ENCODE measurements around the gene VPS16. TPM values are rescaled to one million over a fixed set of nuclear protein-coding genes. Genes with fewer than 3 reads are reported as not detected.

The VPS16 gene
- total and polyA plus RNA-seq, 5 donors from 2014 or later: 30.6 to 53.9 (median 31.0) TPM

GRCh38 chr20:2797136-2797983, 43.2 kb upstream of the VPS16 start:
- DNase-seq (no peak), ATAC-seq (ENCODE audit: low read depth in 2 of 2) (no peak)
- Mint-ChIP-seq H3K36me3 (peaks cover 3% of the 10 kb centered on the region), H3K27ac (no peak overlapping the region), H3K4me1 (peaks cover 6 to 33% (median 13%) of the 10 kb centered on the region in 4 donors), H3K27me3 (peaks cover 54% of the 10 kb centered on the region), H3K9me3 (peaks cover 0 to 3% (median 0%) of the 10 kb centered on the region in 7 donors), H3K4me3 (peak overlapping the region in 1 of 4 donors; percentile 35)
- Histone ChIP-seq H3K27ac (ENCODE audit: insufficient read depth, low read length, poor library complexity, severe bottlenecking) (no peak overlapping the region), H3K36me3 (ENCODE audit: control insufficient read depth, insufficient read depth, low read length) (no peaks in the 10 kb centered on the region), H3K4me1 (ENCODE audit: control insufficient read depth, insufficient read depth, low read length, poor library complexity, severe bottlenecking) (peaks cover 14% of the 10 kb centered on the region), H3K4me3 (ENCODE audit: low read depth, low read length) (no peak overlapping the region), H3K27me3 (ENCODE audit: control insufficient read depth, insufficient read depth, low read length) (peaks cover 23% of the 10 kb centered on the region), H3K9me3 (ENCODE audit: control insufficient read depth in 2 of 2, low read length in 2 of 2) (no peaks in the 10 kb centered on the region)

- Histone ChIP-seq H3K27me3 (ENCODE audit: control insufficient read depth, insufficient read depth, low read length) (peaks cover 20% of the 10 kb centered on the region), H3K36me3 (ENCODE audit: control insufficient read depth, insufficient read depth, low read length) (no peaks in the 10 kb centered on the region), H3K4me3 (ENCODE audit: low read depth, low read length) (no peak overlapping the region), H3K27ac (ENCODE audit: insufficient read depth, low read length, poor library complexity, severe bottlenecking) (no peak overlapping the region), H3K9me3 (ENCODE audit: control insufficient read depth in 2 of 2, low read length in 2 of 2) (no peaks in the 10 kb centered on the region), H3K4me1 (ENCODE audit: control insufficient read depth, insufficient read depth, low read length, poor library complexity, severe bottlenecking) (peaks cover 14% of the 10 kb centered on the region)
- H3K27ac Mint-ChIP-seq: no peak overlapping the region
- peaks cover 6 to 35% (median 13%) of the 10 kb centered on the region in 4 donors for H3K4me1 Mint-ChIP-seq
- H3K9me3 Mint-ChIP-seq: peaks cover 0 to 3% (median 0%) of the 10 kb centered on the region in 7 donors
- DNase-seq (no peak), ATAC-seq (ENCODE audit: low read depth in 2 of 2) (no peak)
- peaks cover 62% of the 10 kb centered on the region for H3K27me3 Mint-ChIP-seq
- H3K4me3 Mint-ChIP-seq: peak overlapping the region in 1 of 4 donors; percentile 56
- peaks cover 3% of the 10 kb centered on the region for H3K36me3 Mint-ChIP-seq
Observed at GRCh38 chr20:2798095-2798805, 42.3 kb upstream of the VPS16 start.

- no peak for DNase-seq
- Histone ChIP-seq H3K4me1 (ENCODE audit: control insufficient read depth, insufficient read depth, low read length, poor library complexity, severe bottlenecking) (peaks cover 14% of the 10 kb centered on the region), H3K9me3 (ENCODE audit: control insufficient read depth in 2 of 2, low read length in 2 of 2) (no peaks in the 10 kb centered on the region), H3K36me3 (ENCODE audit: control insufficient read depth, insufficient read depth, low read length) (no peaks in the 10 kb centered on the region), H3K27me3 (ENCODE audit: control insufficient read depth, insufficient read depth, low read length) (peaks cover 21% of the 10 kb centered on the region), H3K4me3 (ENCODE audit: low read depth, low read length) (no peak overlapping the region), H3K27ac (ENCODE audit: insufficient read depth, low read length, poor library complexity, severe bottlenecking) (no peak overlapping the region)
- peak overlapping the region in 3 of 4 donors; percentile 11 to 62 (median 22) for H3K4me3 Mint-ChIP-seq
- peaks cover 6 to 35% (median 13%) of the 10 kb centered on the region in 4 donors for H3K4me1 Mint-ChIP-seq
- peaks cover 65% of the 10 kb centered on the region for H3K27me3 Mint-ChIP-seq
- H3K36me3 Mint-ChIP-seq: peaks cover 3% of the 10 kb centered on the region
- H3K9me3 Mint-ChIP-seq: peaks cover 0 to 3% (median 0%) of the 10 kb centered on the region in 7 donors
- no peak for ATAC-seq (ENCODE audit: low read depth in 2 of 2)
- no peak overlapping the region for H3K27ac Mint-ChIP-seq
Observed at GRCh38 chr20:2798814-2799213, 41.7 kb upstream of the VPS16 start.

GRCh38 chr20:2799271-2799670, 41.3 kb upstream of the VPS16 start:
- Histone ChIP-seq H3K4me3 (ENCODE audit: low read depth, low read length) (no peak overlapping the region), H3K9me3 (ENCODE audit: control insufficient read depth in 2 of 2, low read length in 2 of 2) (no peaks in the 10 kb centered on the region), H3K27ac (ENCODE audit: insufficient read depth, low read length, poor library complexity, severe bottlenecking) (no peak overlapping the region), H3K27me3 (ENCODE audit: control insufficient read depth, insufficient read depth, low read length) (peaks cover 21% of the 10 kb centered on the region), H3K4me1 (ENCODE audit: control insufficient read depth, insufficient read depth, low read length, poor library complexity, severe bottlenecking) (peaks cover 14% of the 10 kb centered on the region), H3K36me3 (ENCODE audit: control insufficient read depth, insufficient read depth, low read length) (no peaks in the 10 kb centered on the region)
- Mint-ChIP-seq H3K27me3 (peaks cover 69% of the 10 kb centered on the region), H3K4me3 (peak overlapping the region in 3 of 4 donors; percentile 11 to 85 (median 62)), H3K27ac (peak overlapping the region in 1 of 3 donors; percentile 72), H3K4me1 (peaks cover 6 to 35% (median 13%) of the 10 kb centered on the region in 4 donors), H3K9me3 (peaks cover 0 to 3% (median 0%) of the 10 kb centered on the region in 7 donors), H3K36me3 (peaks cover 3% of the 10 kb centered on the region)
- DNase-seq (no peak), ATAC-seq (ENCODE audit: low read depth in 2 of 2) (no peak)

- H3K9me3 Mint-ChIP-seq: peaks cover 0 to 3% (median 0%) of the 10 kb centered on the region in 7 donors
- peaks cover 21% of the 10 kb centered on the region for H3K27me3 ChIP-seq (ENCODE audit: control insufficient read depth, insufficient read depth, low read length)
- peaks cover 14% of the 10 kb centered on the region for H3K4me1 ChIP-seq (ENCODE audit: control insufficient read depth, insufficient read depth, low read length, poor library complexity, severe bottlenecking)
- no peak overlapping the region for H3K4me3 ChIP-seq (ENCODE audit: low read depth, low read length)
- H3K9me3 ChIP-seq (ENCODE audit: control insufficient read depth in 2 of 2, low read length in 2 of 2): no peaks in the 10 kb centered on the region
- peaks cover 6 to 35% (median 13%) of the 10 kb centered on the region in 4 donors for H3K4me1 Mint-ChIP-seq
- peaks cover 3% of the 10 kb centered on the region for H3K36me3 Mint-ChIP-seq
- peak overlapping the region; percentile 31 to 85 (median 66) for H3K4me3 Mint-ChIP-seq
- peak in 1 of 3 donors; percentile 16 for DNase-seq
- H3K36me3 ChIP-seq (ENCODE audit: control insufficient read depth, insufficient read depth, low read length): no peaks in the 10 kb centered on the region
- H3K27me3 Mint-ChIP-seq: peaks cover 66% of the 10 kb centered on the region
- H3K27ac Mint-ChIP-seq: peak overlapping the region in 2 of 3 donors; percentile 3 to 72
- ATAC-seq (ENCODE audit: low read depth in 2 of 2): no peak
- no peak overlapping the region for H3K27ac ChIP-seq (ENCODE audit: insufficient read depth, low read length, poor library complexity, severe bottlenecking)
Observed at GRCh38 chr20:2799688-2800520, 40.6 kb upstream of the VPS16 start.

GRCh38 chr20:2800521-2801285, 39.8 kb upstream of the VPS16 start, which contains the start of gene CPXM1:
CPXM1 (minus strand) TSS chr20:2800627; CDS start chr20:2800572, 55 bp downstream.
- Mint-ChIP-seq H3K4me1 (peaks cover 6 to 35% (median 13%) of the 10 kb centered on the region in 4 donors), H3K27me3 (peaks cover 71% of the 10 kb centered on the region), H3K27ac (peak within 1 kb of the TSS in 2 of 3 donors; percentile 3 to 72), H3K4me3 (peak within 1 kb of the TSS; percentile 41 to 85 (median 77)), H3K9me3 (peaks cover 0 to 5% (median 0%) of the 10 kb centered on the region in 7 donors), H3K36me3 (peaks cover 3% of the 10 kb centered on the region)
- Histone ChIP-seq H3K4me1 (ENCODE audit: control insufficient read depth, insufficient read depth, low read length, poor library complexity, severe bottlenecking) (peaks cover 14% of the 10 kb centered on the region), H3K27me3 (ENCODE audit: control insufficient read depth, insufficient read depth, low read length) (peaks cover 21% of the 10 kb centered on the region), H3K36me3 (ENCODE audit: control insufficient read depth, insufficient read depth, low read length) (no peaks in the 10 kb centered on the region), H3K27ac (ENCODE audit: insufficient read depth, low read length, poor library complexity, severe bottlenecking) (no peak within 1 kb of the TSS), H3K9me3 (ENCODE audit: control insufficient read depth in 2 of 2, low read length in 2 of 2) (no peaks in the 10 kb centered on the region), H3K4me3 (ENCODE audit: low read depth, low read length) (no peak within 1 kb of the TSS)
- peak in 1 of 3 donors; percentile 10 for DNase-seq
- ATAC-seq (ENCODE audit: low read depth in 2 of 2): peak in 1 of 2 donors; percentile 27

All from CD4-positive, CD25-positive, alpha-beta regulatory T cell (primary cell).